Stimulated activated naive CD4-positive, alpha-beta T cell (primary cell): ENCODE data around the gene CACNA1B.
"Not testable (repeated sequence)": the region's sequence is repeated elsewhere in the genome, so short reads cannot be mapped to it uniquely, and the experiment has no call there.

Source experiments
- DNase-seq, 6 experiments: peaks; one replicate each; lab custom pipeline; 2025; lab: John Stamatoyannopoulos, UW

The CACNA1B gene

DNA sequence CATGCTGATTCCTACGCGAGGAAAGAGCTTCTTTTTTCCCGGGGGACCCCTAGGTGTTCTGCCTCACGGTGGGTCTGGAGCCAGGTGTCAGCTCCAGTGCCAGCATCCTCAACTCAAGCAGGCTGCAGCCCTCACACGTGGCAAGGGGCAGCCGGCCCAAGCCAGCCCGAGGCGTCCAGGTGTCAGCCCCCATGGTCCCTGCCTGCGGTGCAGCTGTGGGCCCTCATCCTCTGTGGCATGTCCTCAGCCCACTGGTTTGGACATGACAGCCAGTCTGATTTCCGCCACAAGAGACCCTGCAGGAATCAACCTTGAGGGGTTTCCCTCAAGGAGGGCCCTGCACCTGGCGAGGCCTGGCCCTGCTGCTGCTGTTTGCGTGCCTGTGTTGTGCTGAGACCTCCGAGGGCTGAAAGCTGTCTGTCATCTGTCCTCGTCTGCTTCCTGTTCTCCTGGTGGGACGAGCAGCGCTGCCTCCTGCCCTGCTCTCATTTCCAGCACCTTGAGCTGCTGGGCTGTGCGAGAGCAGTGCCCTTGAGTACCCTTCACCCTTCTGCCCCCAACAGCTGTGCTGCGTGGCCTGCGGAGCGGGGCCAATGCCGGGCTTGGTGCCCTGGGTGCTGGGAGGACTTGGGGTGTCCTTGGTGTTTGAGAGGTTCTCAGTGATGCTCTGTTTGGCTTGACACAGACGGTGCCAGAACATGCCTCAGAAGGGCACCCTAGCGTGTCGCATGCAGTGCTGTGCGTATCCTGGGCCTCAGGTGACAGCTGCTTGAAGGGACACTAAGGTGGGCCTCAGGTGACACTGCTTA lies 137.6 kb downstream of the CACNA1B start:
- DNase-seq, result no peak

- no peak for DNase-seq
These were observed 139.0 kb downstream of the CACNA1B start for GRCh38 chr9:138016406-138017187.

- no peak for DNase-seq
These were observed 139.6 kb downstream of the CACNA1B start for GRCh38 chr9:138017200-138017599.

- DNase-seq, result not testable (repeated sequence)
These were observed 141.9 kb downstream of the CACNA1B start for GRCh38 chr9:138019514-138019913.

GRCh38 chr9:138020120-138020794 lies 142.7 kb downstream of the CACNA1B start:
- no peak for DNase-seq

DNA sequence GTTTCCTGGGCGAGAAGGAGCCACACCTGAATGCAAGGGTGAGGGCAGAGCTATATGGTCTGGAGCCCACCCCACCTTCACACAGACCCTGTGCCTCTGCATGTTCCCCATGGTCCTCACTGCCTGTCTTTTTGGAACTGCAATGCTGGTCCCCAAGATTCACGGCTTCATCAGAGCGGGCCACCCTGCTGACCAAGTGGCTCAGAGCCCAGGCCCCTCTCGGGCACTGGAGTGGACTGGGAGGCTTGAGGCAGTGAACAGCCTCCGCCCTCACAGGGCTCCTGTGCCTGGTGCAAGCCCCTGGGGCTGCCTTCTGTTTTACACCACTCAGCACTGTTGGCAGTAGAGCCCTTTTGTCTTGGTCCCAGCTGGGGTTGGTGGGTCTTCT lies 143.2 kb downstream of the CACNA1B start:
- DNase-seq, result no peak

GRCh38 chr9:138021251-138022056 lies 143.9 kb downstream of the CACNA1B start:
- no peak for DNase-seq

DNA sequence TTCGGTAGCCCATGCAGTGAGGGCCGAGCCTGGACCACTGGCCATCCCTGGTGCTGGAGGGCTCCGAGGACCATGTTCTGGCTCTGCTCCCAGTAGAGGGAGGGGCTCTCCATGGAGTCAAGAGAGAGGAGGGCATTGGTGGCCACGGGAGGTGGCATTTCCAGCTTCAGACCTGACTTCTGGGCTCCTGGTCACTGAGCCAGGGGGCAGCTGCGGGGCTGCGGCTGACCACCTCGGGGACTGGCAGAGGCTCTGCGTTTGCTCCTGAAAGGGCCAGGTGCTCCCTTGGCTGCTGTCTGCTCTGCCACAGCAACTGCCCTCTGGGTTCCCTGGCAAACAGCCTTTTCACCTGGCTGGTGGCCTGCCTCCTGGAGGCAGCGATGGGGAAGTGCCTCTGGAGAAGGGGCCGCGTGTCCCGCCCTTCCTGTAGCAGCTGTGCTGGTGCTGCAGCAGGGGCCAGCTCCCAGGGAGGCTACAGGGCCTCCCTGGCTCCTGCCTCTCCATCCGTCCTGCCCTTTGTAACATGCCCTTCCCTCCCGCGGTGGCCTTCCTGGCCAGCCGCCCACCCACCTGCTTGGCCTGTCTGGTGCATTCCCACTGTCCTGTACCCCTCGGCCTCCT lies 144.6 kb downstream of the CACNA1B start:
- peak in 1 of 6 experiments; percentile 9 for DNase-seq

DNA sequence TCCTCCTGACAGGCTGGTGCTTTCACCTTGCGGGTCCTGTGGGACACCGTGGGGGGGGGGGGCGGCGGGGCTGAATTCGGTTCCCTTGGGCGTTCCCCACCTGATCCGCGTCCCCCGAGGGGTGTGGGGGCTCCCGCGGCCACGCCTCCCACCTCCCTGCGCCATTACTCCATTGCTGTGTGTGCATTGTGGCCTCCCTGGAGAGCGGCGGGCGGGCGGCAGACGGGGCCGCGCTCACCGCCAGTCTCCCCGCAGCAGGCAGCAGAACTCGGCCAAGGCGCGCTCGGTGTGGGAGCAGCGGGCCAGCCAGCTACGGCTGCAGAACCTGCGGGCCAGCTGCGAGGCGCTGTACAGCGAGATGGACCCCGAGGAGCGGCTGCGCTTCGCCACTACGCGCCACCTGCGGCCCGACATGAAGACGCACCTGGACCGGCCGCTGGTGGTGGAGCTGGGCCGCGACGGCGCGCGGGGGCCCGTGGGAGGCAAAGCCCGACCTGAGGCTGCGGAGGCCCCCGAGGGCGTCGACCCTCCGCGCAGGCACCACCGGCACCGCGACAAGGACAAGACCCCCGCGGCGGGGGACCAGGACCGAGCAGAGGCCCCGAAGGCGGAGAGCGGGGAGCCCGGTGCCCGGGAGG lies 145.3 kb downstream of the CACNA1B start:
- no peak for DNase-seq

- no peak for DNase-seq
These were observed 146.0 kb downstream of the CACNA1B start for GRCh38 chr9:138023394-138024124.

- DNase-seq, result no peak
These were observed 146.5 kb downstream of the CACNA1B start for GRCh38 chr9:138024131-138024530.

- no peak for DNase-seq
These were observed 147.3 kb downstream of the CACNA1B start for GRCh38 chr9:138024831-138025291.

GRCh38 chr9:138025417-138025816 lies 147.8 kb downstream of the CACNA1B start:
- no peak for DNase-seq

DNA sequence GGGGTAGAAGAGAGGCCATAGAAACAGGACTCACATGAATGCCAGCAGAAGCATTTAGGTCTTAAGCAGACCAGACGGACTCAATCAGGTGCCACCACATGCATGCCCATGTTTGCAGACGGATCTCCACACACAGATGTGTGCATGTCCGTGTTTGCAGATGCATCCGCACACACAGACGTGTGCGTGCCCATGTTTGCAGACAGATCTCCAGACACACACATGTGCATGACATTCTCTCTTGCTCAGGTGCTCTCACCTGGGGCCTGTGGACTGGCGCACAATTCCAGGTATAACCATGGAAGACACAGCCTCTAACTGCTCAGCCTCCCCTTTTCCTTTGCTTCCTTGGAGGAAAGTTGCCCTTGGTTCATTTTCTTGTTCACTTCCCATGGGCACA lies 148.3 kb downstream of the CACNA1B start:
- DNase-seq, result no peak

- no peak for DNase-seq
These were observed 151.0 kb downstream of the CACNA1B start for GRCh38 chr9:138028596-138028995.

GRCh38 chr9:138031186-138031585 lies 153.6 kb downstream of the CACNA1B start:
- no peak for DNase-seq

DNA sequence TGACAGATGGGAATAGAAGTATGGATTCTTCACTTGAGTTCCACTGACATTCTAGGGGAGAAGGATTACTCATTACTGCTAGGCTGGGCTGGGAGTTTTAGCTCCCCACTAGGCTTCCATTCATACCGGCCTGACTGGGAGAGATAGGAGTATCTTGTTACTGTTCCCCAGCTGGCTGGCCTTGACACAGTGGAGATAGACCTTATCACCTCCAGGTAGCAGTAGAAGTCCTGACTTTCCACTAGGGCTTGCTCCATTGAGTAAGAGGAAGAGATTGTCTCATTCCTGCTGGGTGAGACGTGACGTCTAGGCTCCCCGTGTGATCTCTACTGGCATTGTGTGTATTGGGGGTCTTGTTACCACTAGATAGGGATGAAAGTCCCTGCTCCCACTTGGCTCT lies 156.4 kb downstream of the CACNA1B start:
- DNase-seq, result no peak

GRCh38 chr9:138037140-138037539 lies 159.6 kb downstream of the CACNA1B start:
- no peak for DNase-seq

- DNase-seq, result no peak
These were observed 160.7 kb downstream of the CACNA1B start for GRCh38 chr9:138038244-138038671.
